ENCODE measurements around the gene NDUFV1.

GRCh38 chr11:67604815-67605214 is 1.9 kb upstream of the NDUFV1 start:
- TF ChIP-seq POLR2A (IDR thresholded peaks at IDR 0.05; ENCODE audit: low read depth, low read length) (no peak), SPI1 (IDR thresholded peaks at IDR 0.05; ENCODE audit: low read depth, low read length) (no peak), POLR2AphosphoS5 (IDR thresholded peaks at IDR 0.05; ENCODE audit: low read depth, low read length) (no peak)

All from GM12891 (cell line).